Hepatocyte (in vitro differentiated cells): ENCODE data around the gene PRKD3. TPM values are rescaled to one million over a fixed set of nuclear protein-coding genes. Genes with fewer than 3 reads are reported as not detected.

Experiments
- DNase-seq: peaks from one replicate; pipeline ENCODE4 v3.0.0-alpha.2; 2016; ENCODE audit warnings: low spot score
- H2AFZ ChIP-seq: fragments of 200-600 bp; sonication (generic); 2 replicates; pipeline ENCODE4 v1.6.0; 2016; ENCODE audit warnings: antibody characterized with exemption, mild to moderate bottlenecking
- H3K27ac ChIP-seq: fragments of 200-600 bp; sonication (generic); 2 replicates; pipeline ENCODE4 v1.5.1; 2016; ENCODE audit warnings: mild to moderate bottlenecking
- H3K27me3 ChIP-seq: fragments of 200-600 bp; sonication (generic); 2 replicates; pipeline ENCODE4 v1.6.1; 2016
- H3K36me3 ChIP-seq: fragments of 200-600 bp; sonication (generic); replicated peaks from 2 replicates; pipeline ENCODE4 v1.5.1; 2016; ENCODE audit warnings: low read depth; ENCODE audit not compliant: insufficient read depth
- H3K4me1 ChIP-seq: fragments of 200-600 bp; sonication (generic); 2 replicates; pipeline ENCODE4 v1.5.1; 2016; ENCODE audit warnings: mild to moderate bottlenecking, moderate library complexity; ENCODE audit not compliant: insufficient read depth
- H3K4me2 ChIP-seq: fragments of 200-600 bp; sonication (generic); 2 replicates; pipeline ENCODE4 v1.6.0; 2016
- H3K4me3 ChIP-seq: fragments of 200-600 bp; sonication (generic); 2 replicates; pipeline ENCODE4 v1.5.1; 2016; ENCODE audit warnings: mild to moderate bottlenecking
- H3K79me2 ChIP-seq: fragments of 200-600 bp; sonication (generic); 2 replicates; pipeline ENCODE4 v1.6.0; 2017; ENCODE audit warnings: mild to moderate bottlenecking
- H3K9me2 ChIP-seq: fragments of 200-600 bp; sonication (generic); replicated peaks from 2 replicates; pipeline ENCODE4 v1.6.0; 2017; ENCODE audit warnings: mild to moderate bottlenecking; ENCODE audit not compliant: insufficient read depth
- H3K9me3 ChIP-seq: fragments of 200-600 bp; sonication (generic); 2 replicates; pipeline ENCODE4 v1.5.1; 2016; ENCODE audit warnings: low read depth, mild to moderate bottlenecking
- H4K20me1 ChIP-seq: fragments of 200-600 bp; sonication (generic); 2 replicates; pipeline ENCODE4 v1.6.0; 2016; ENCODE audit warnings: mild to moderate bottlenecking; ENCODE audit not compliant: insufficient read depth, poor library complexity, severe bottlenecking
- CTCF ChIP-seq: fragments of 200-600 bp; sonication (generic); IDR thresholded peaks from 2 replicates; pipeline ENCODE4 v1.5.1; 2016; ENCODE audit warnings: antibody characterized with exemption, mild to moderate bottlenecking; ENCODE audit not compliant: poor library complexity
- EZH2 ChIP-seq: fragments of 200-600 bp; sonication (generic); IDR thresholded peaks from 2 replicates; pipeline ENCODE4 v1.6.1; 2016; ENCODE audit warnings: antibody characterized with exemption, mild to moderate bottlenecking, borderline replicate concordance
- EZH2phosphoT487 ChIP-seq: fragments of 200-600 bp; sonication (generic); IDR thresholded peaks from one replicate; pipeline ENCODE4 v1.6.1; 2018; ENCODE audit warnings: antibody characterized with exemption, mild to moderate bottlenecking, low read depth, moderate library complexity; ENCODE audit not compliant: unreplicated experiment, severe bottlenecking
- WGBS: methylation state at CpG from one replicate; pipeline ENCODE4 v1.1.6; 2016; ENCODE audit warnings: low lambda C conversion rate; ENCODE audit errors: missing lambda C conversion rate; 5-methylcytosine and 5-hydroxymethylcytosine counted together
- polyA plus RNA-seq: library from polyadenylated mRNA; unstranded; fragments of >200 nt; fragmentation: Nextera tagmentation; extraction: Ambion mirVana; gene quantifications from 2 replicates; pipeline ENCODE4 v1.2.1, GENCODE V29; 2016
- total RNA-seq: library from RNA; depleted of rRNA; stranded (reverse); fragments of >200 nt; gene quantifications from 2 replicates; pipeline ENCODE4 v1.2.3, GENCODE V29; 2014

Gene PRKD3
- total RNA-seq, result 35.9 and 36.4 TPM in 2 replicates
- polyA plus RNA-seq, result 17.3 and 20.7 TPM in 2 replicates

GRCh38 chr2:37324786-37325624 is at the start of gene PRKD3:
PRKD3 (minus strand) TSS chr2:37324833; CDS start chr2:37316524, 8,309 bp downstream.
- TF ChIP-seq EZH2phosphoT487 (no peak), EZH2 (no peak), CTCF (no peak)
- peak; percentile 52 for DNase-seq

GRCh38 chr2:37372000-37372399 is 47.4 kb upstream of the PRKD3 start:
- no peak overlapping the region for H2AFZ ChIP-seq
- H3K9me2 ChIP-seq, result no peaks in the 10 kb centered on the region
- TF ChIP-seq EZH2phosphoT487, result no peak
- TF ChIP-seq EZH2, result no peak
- no peak for TF ChIP-seq CTCF
- H3K4me2 ChIP-seq, result no peak overlapping the region
- no peaks in the 10 kb centered on the region for H4K20me1 ChIP-seq
- H3K36me3 ChIP-seq, result no peaks in the 10 kb centered on the region
- no peaks in the 10 kb centered on the region for H3K79me2 ChIP-seq
- H3K9me3 ChIP-seq, result no peaks in the 10 kb centered on the region
- DNase-seq, result no peak
- no peaks in the 10 kb centered on the region for H3K27me3 ChIP-seq
- no peaks in the 10 kb centered on the region for H3K4me1 ChIP-seq
- no peak overlapping the region for H3K27ac ChIP-seq
- no peak overlapping the region for H3K4me3 ChIP-seq

More at GRCh38 chr2:37324786-37325624, at the start of gene PRKD3:
- Histone ChIP-seq H3K4me3 (peak within 1 kb of the TSS; percentile 86), H4K20me1 (peaks cover 14% of the 10 kb centered on the region), H3K4me2 (peak within 1 kb of the TSS; percentile 89), H3K9me3 (no peaks in the 10 kb centered on the region), H3K36me3 (no peaks in the 10 kb centered on the region), H3K79me2 (peaks cover 40% of the 10 kb centered on the region), H3K9me2 (no peaks in the 10 kb centered on the region), H3K27me3 (no peaks in the 10 kb centered on the region), H2AFZ (peak within 1 kb of the TSS; percentile 95), H3K27ac (peak within 1 kb of the TSS; percentile 81), H3K4me1 (peaks cover 7% of the 10 kb centered on the region)
- 2% methylated on average over 53 of the region's 79 CpGs for WGBS

DNA sequence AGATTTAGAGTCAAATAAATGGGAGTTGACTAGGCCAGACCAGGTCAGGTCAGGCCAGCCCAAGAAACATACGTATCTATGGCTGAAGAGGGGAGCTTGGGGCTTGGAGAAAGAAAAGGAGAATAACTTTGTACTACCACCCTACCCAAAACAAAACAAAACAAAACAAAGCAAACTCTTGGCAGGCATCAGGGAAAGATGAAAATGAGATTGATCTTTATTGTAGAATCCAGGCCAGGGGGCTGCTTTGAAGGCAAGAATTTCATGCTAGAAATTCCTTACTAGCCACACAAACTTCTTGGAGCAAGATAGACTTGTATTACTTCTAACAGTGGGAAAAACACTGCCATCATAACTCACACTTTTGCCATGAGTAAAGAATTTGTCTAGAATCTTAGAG is 46.0 kb upstream of the PRKD3 start:
- H3K4me3 ChIP-seq, result no peak overlapping the region
- no peaks in the 10 kb centered on the region for H3K9me3 ChIP-seq
- H2AFZ ChIP-seq, result no peak overlapping the region
- no peaks in the 10 kb centered on the region for H3K79me2 ChIP-seq
- H3K9me2 ChIP-seq, result no peaks in the 10 kb centered on the region
- DNase-seq, result no peak
- 89% methylated on average over 1 of the region's 1 CpG for WGBS
- H3K4me2 ChIP-seq, result no peak overlapping the region
- no peaks in the 10 kb centered on the region for H4K20me1 ChIP-seq
- H3K27ac ChIP-seq, result no peak overlapping the region
- H3K27me3 ChIP-seq, result no peaks in the 10 kb centered on the region
- no peaks in the 10 kb centered on the region for H3K36me3 ChIP-seq
- TF ChIP-seq CTCF, result no peak
- TF ChIP-seq EZH2phosphoT487, result no peak
- no peak for TF ChIP-seq EZH2
- H3K4me1 ChIP-seq, result no peaks in the 10 kb centered on the region
